Naive B cell (primary cell): ENCODE measurements around the gene ASAP3. TPM values are rescaled to one million over a fixed set of nuclear protein-coding genes. Genes with fewer than 3 reads are reported as not detected.

Experiments
- ATAC-seq, 2 donors: fragments of 150-1000 bp; cut with Tn5 transposase; 2 replicates each; pipeline ENCODE4 v1.10.0; 2021; ENCODE audit warnings: low read depth in 2 of 2, mild to moderate bottlenecking in 2 of 2, moderate library complexity in 2 of 2
- DNase-seq: peaks from one replicate; pipeline ENCODE4 v3.0.0; 2022
- H3K27ac Mint-ChIP-seq, 6 donors: one replicate each; pipeline ENCODE4 v1.8.0; 2020 to 2022; ENCODE audit warnings: mild to moderate bottlenecking in 6 of 6, mixed read lengths in 6 of 6, moderate library complexity in 5 of 6, inconsistent platforms in 2 of 6
- H3K27me3 Mint-ChIP-seq, 3 donors: one replicate each; pipeline ENCODE4 v1.8.0; 2021 to 2022; ENCODE audit warnings: mixed read lengths in 3 of 3, mild to moderate bottlenecking in 1 of 3
- H3K36me3 Mint-ChIP-seq, 2 donors: one replicate each; pipeline ENCODE4 v1.8.0; 2020 to 2022; ENCODE audit warnings: mixed read lengths in 2 of 2, inconsistent platforms in 1 of 2, mild to moderate bottlenecking in 1 of 2
- H3K4me1 Mint-ChIP-seq, 3 donors: one replicate each; pipeline ENCODE4 v1.8.0; 2020 to 2022; ENCODE audit warnings: mixed read lengths in 3 of 3, inconsistent platforms in 1 of 3, mild to moderate bottlenecking in 1 of 3, moderate library complexity in 1 of 3
- H3K4me3 Mint-ChIP-seq, 8 donors: one replicate each; pipeline ENCODE4 v1.8.0; 2020 to 2022; ENCODE audit warnings: mild to moderate bottlenecking in 8 of 8, mixed read lengths in 8 of 8, moderate library complexity in 8 of 8, inconsistent platforms in 2 of 8
- H3K9me3 Mint-ChIP-seq, 7 donors: one replicate each; pipeline ENCODE4 v1.8.0; 2020 to 2022; ENCODE audit warnings: mixed read lengths in 7 of 7, mild to moderate bottlenecking in 5 of 7, inconsistent platforms in 2 of 7, moderate library complexity in 1 of 7
- polyA plus RNA-seq, 6 donors: library from polyadenylated mRNA; unstranded; fragments of 300-500 nt; fragmentation: Illumina TruSeq; gene quantifications; one replicate each; pipeline ENCODE4 v1.2.3, GENCODE V29; 2021; ENCODE audit warnings: low read depth in 6 of 6

Gene ASAP3
- polyA plus RNA-seq, 6 donors from 2014 or later, result 0.16 to 0.69 (median 0.58) TPM; not detected in 2

- Mint-ChIP-seq H3K4me1 (no peaks in the 10 kb centered on the region), H3K36me3 (no peaks in the 10 kb centered on the region), H3K27ac (no peak overlapping the region), H3K4me3 (no peak overlapping the region), H3K27me3 (peaks cover 0 to 26% (median 19%) of the 10 kb centered on the region in 3 donors), H3K9me3 (peaks cover 0 to 1% (median 0%) of the 10 kb centered on the region in 7 donors)
- DNase-seq, result no peak
- no peak for ATAC-seq
These were observed 17.5 kb downstream of the ASAP3 start for GRCh38 chr1:23466423-23466989.

DNA sequence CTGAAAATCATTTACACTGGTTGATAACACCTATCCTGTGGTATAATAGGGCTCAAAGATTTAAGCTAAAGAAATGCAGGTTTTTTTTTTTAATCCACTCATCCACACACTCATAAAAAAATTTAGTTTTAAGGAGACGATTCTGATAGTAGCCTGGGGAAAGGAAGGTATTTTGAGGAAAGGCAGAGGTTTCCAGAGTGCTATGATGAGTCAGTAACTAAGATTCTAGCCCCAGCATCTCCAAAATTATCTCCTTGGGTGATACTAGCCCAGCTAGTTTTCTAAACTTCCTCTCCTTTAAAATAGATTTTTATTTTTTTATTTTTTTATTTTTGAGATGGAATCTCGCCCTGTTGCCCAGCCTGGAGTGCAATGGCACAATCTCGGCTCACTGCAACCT lies 20.7 kb downstream of the ASAP3 start:
- Mint-ChIP-seq H3K9me3 (peaks cover 0 to 1% (median 0%) of the 10 kb centered on the region in 7 donors), H3K4me1 (no peaks in the 10 kb centered on the region), H3K27me3 (peaks cover 8 to 34% (median 21%) of the 10 kb centered on the region in 3 donors), H3K4me3 (no peak overlapping the region), H3K27ac (no peak overlapping the region), H3K36me3 (no peaks in the 10 kb centered on the region)
- ATAC-seq (no peak), DNase-seq (no peak)

- no peaks in the 10 kb centered on the region for H3K4me1 Mint-ChIP-seq
- ATAC-seq (no peak), DNase-seq (no peak)
- H3K27me3 Mint-ChIP-seq, result peaks cover 10 to 39% (median 26%) of the 10 kb centered on the region in 3 donors
- no peak overlapping the region for H3K4me3 Mint-ChIP-seq
- H3K36me3 Mint-ChIP-seq, result peaks cover 0 to 5% of the 10 kb centered on the region in 2 donors
- no peak overlapping the region for H3K27ac Mint-ChIP-seq
- peaks cover 0 to 3% (median 0%) of the 10 kb centered on the region in 7 donors for H3K9me3 Mint-ChIP-seq
These were observed 21.2 kb downstream of the ASAP3 start for GRCh38 chr1:23462766-23463165.

- ATAC-seq, result no peak
- no peaks in the 10 kb centered on the region for H3K4me1 Mint-ChIP-seq
- DNase-seq, result no peak
- peaks cover 0 to 4% (median 0%) of the 10 kb centered on the region in 7 donors for H3K9me3 Mint-ChIP-seq
- H3K36me3 Mint-ChIP-seq, result peaks cover 0 to 7% of the 10 kb centered on the region in 2 donors
- no peak overlapping the region for H3K27ac Mint-ChIP-seq
- no peak overlapping the region for H3K4me3 Mint-ChIP-seq
- peaks cover 20 to 50% (median 38%) of the 10 kb centered on the region in 3 donors for H3K27me3 Mint-ChIP-seq
These were observed 22.9 kb downstream of the ASAP3 start for GRCh38 chr1:23461050-23461449.

DNA sequence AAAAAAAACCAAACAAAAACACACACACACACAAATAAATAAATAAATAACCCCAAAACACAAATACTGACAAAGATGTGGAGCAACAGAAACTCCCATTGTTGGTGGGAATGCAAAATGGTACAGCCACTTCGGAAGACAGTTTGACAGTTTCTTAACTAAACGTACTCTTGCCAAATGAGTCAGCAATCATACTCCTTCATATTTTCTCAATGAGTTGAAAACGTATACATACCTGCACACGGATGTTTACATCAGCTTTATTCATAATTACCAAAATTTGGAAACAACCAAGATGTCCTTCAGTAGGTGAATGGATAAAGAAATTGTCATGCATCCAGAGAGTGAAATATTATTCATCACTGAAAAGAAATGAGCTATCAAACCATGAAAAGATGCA lies 23.5 kb downstream of the ASAP3 start:
- Mint-ChIP-seq H3K4me3 (no peak overlapping the region), H3K36me3 (peaks cover 0 to 7% of the 10 kb centered on the region in 2 donors), H3K4me1 (no peaks in the 10 kb centered on the region), H3K27ac (no peak overlapping the region), H3K9me3 (peaks cover 0 to 4% (median 0%) of the 10 kb centered on the region in 7 donors), H3K27me3 (peaks cover 20 to 51% (median 43%) of the 10 kb centered on the region in 3 donors)
- ATAC-seq, result no peak
- no peak for DNase-seq

- Mint-ChIP-seq H3K4me1 (no peaks in the 10 kb centered on the region), H3K36me3 (peaks cover 0 to 7% of the 10 kb centered on the region in 2 donors), H3K27me3 (peaks cover 25 to 55% (median 54%) of the 10 kb centered on the region in 3 donors), H3K27ac (peak overlapping the region in 1 of 6 donors; percentile 34), H3K4me3 (no peak overlapping the region), H3K9me3 (peaks cover 0 to 4% (median 0%) of the 10 kb centered on the region in 7 donors)
- DNase-seq, result no peak
- ATAC-seq, result peak in 1 of 2 donors; percentile 30
These were observed 24.6 kb downstream of the ASAP3 start for GRCh38 chr1:23459338-23459757.

DNA sequence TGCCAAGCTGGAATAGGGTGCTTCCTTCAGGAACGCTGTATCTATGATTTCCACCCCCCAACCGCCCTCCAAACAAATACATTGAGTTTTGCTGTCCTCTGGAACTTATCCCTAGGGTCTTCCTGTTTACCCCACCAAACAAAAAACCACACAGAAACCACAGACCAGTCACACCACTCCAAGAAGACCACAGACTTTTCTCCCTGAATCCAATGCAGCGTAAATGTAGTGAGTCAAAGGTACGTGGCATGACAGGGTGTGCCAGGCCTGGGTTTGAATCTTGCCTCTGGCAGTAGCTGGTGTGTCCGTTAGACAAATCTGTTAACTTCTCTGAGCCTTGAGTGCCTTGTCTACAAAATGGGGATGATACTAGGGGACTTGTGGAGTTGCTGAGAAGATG lies 27.8 kb downstream of the ASAP3 start:
- no peak overlapping the region for H3K27ac Mint-ChIP-seq
- peaks cover 25 to 61% (median 58%) of the 10 kb centered on the region in 3 donors for H3K27me3 Mint-ChIP-seq
- DNase-seq (no peak), ATAC-seq (no peak)
- H3K4me1 Mint-ChIP-seq, result no peaks in the 10 kb centered on the region
- H3K36me3 Mint-ChIP-seq, result peaks cover 0 to 7% of the 10 kb centered on the region in 2 donors
- H3K9me3 Mint-ChIP-seq, result peaks cover 0 to 2% (median 0%) of the 10 kb centered on the region in 7 donors
- no peak overlapping the region for H3K4me3 Mint-ChIP-seq

- ATAC-seq, result no peak
- Mint-ChIP-seq H3K36me3 (peaks cover 0 to 7% of the 10 kb centered on the region in 2 donors), H3K9me3 (peaks cover 0 to 2% (median 0%) of the 10 kb centered on the region in 7 donors), H3K4me1 (no peaks in the 10 kb centered on the region), H3K27ac (no peak overlapping the region), H3K4me3 (no peak overlapping the region), H3K27me3 (peaks cover 18 to 50% (median 47%) of the 10 kb centered on the region in 3 donors)
- no peak for DNase-seq
These were observed 30.5 kb downstream of the ASAP3 start for GRCh38 chr1:23453455-23454000.

GRCh38 chr1:23452011-23452411 lies 32.0 kb downstream of the ASAP3 start:
- Mint-ChIP-seq H3K27ac (no peak overlapping the region), H3K27me3 (peaks cover 12 to 41% (median 39%) of the 10 kb centered on the region in 3 donors), H3K4me1 (no peaks in the 10 kb centered on the region), H3K36me3 (no peaks in the 10 kb centered on the region), H3K9me3 (no peaks in the 10 kb centered on the region), H3K4me3 (no peak overlapping the region)
- DNase-seq (no peak), ATAC-seq (no peak)

DNA sequence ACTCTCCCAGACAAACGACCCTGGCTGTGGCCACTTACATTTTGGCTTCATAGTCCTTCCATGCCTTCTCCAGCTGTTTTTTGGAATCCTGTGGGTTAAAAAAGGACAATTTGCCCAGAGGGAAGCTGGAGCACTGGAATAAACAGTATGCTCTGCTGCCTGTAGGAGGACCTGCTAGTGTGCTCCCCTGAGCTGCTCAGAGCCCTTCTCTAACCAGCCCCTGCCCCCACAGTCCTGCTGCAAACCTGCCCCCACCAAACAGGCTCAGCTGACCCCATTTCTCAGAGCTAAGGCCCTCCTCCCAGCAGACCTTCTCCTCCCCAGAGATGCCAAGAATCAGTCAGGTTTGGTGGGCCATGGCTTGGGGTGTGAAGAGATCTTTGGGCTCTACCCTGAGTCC lies 32.5 kb downstream of the ASAP3 start:
- ATAC-seq (no peak), DNase-seq (no peak)
- H3K4me3 Mint-ChIP-seq, result no peak overlapping the region
- peaks cover 7 to 36% (median 34%) of the 10 kb centered on the region in 3 donors for H3K27me3 Mint-ChIP-seq
- no peaks in the 10 kb centered on the region for H3K36me3 Mint-ChIP-seq
- peak overlapping the region in 1 of 6 donors; percentile 52 for H3K27ac Mint-ChIP-seq
- no peaks in the 10 kb centered on the region for H3K4me1 Mint-ChIP-seq
- H3K9me3 Mint-ChIP-seq, result no peaks in the 10 kb centered on the region

DNA sequence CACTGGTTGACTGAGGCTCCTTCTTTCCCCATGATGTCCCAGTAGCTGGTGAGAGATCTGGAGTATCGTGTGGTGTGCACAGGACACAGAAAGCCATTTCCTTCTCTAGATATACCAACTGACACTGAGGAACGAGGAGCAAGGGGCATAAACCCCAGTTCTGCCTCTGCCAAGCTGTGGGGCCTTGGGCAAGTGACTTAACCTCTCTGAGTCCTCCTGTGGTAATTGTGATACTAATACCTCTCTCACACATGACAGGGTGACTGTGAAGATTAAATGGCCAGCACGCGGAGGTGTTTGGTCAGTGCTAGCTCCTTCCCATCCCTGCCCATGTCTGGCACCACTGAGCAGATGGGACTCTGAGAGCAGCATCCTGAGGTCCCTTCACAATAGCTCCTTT lies 33.1 kb downstream of the ASAP3 start:
- Mint-ChIP-seq H3K36me3 (no peaks in the 10 kb centered on the region), H3K27ac (no peak overlapping the region), H3K4me1 (no peaks in the 10 kb centered on the region), H3K4me3 (no peak overlapping the region), H3K9me3 (no peaks in the 10 kb centered on the region), H3K27me3 (peaks cover 6 to 30% (median 28%) of the 10 kb centered on the region in 3 donors)
- ATAC-seq (no peak), DNase-seq (no peak)

GRCh38 chr1:23449958-23450357 lies 34.0 kb downstream of the ASAP3 start:
- ATAC-seq (no peak), DNase-seq (no peak)
- Mint-ChIP-seq H3K36me3 (no peaks in the 10 kb centered on the region), H3K27ac (peak overlapping the region in 1 of 6 donors; percentile 68), H3K9me3 (no peaks in the 10 kb centered on the region), H3K4me3 (no peak overlapping the region), H3K27me3 (peaks cover 0 to 21% (median 19%) of the 10 kb centered on the region in 3 donors), H3K4me1 (no peaks in the 10 kb centered on the region)

- ATAC-seq, result no peak
- Mint-ChIP-seq H3K27ac (no peak overlapping the region), H3K9me3 (no peaks in the 10 kb centered on the region), H3K4me1 (no peaks in the 10 kb centered on the region), H3K27me3 (peaks cover 0 to 18% (median 14%) of the 10 kb centered on the region in 3 donors), H3K4me3 (no peak overlapping the region), H3K36me3 (no peaks in the 10 kb centered on the region)
- DNase-seq, result no peak
These were observed 34.7 kb downstream of the ASAP3 start for GRCh38 chr1:23449306-23449705.

DNA sequence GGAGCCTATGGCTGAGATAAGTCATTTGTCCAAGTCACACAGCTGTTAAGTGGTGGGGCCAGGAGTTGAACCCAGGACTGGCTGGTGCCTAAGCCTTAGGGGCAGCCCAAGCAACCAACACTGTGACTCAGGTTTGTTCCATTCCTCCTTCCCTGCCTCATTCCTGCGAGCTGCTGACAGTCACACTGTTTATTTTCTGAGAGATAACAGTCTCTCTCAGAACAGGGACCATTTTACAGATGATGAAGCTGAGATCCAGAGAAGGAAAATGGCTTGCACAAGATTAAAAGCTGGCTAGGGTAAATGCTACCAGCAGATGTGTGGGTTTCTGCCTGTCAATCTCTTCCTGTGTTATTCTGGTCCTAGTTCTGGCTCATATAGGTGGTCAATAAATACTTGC lies 35.1 kb downstream of the ASAP3 start:
- Mint-ChIP-seq H3K27ac (no peak overlapping the region), H3K36me3 (no peaks in the 10 kb centered on the region), H3K4me3 (no peak overlapping the region), H3K4me1 (no peaks in the 10 kb centered on the region), H3K27me3 (peaks cover 0 to 18% (median 12%) of the 10 kb centered on the region in 3 donors), H3K9me3 (no peaks in the 10 kb centered on the region)
- ATAC-seq (no peak), DNase-seq (no peak)
